Endothelial cell of umbilical vein (primary cell): ENCODE measurements around the gene IGF2BP1. TPM values are rescaled to one million over a fixed set of nuclear protein-coding genes. Genes with fewer than 3 reads are reported as not detected.

ENCODE experiments used
- BruUV-seq: library from RNA; stranded (reverse); fragments of 400-500 nt; replicated peaks from 2 replicates; lab custom pipeline; 2021; lab: Mats Ljungman, UMichigan
- CTCF ChIA-PET: fragments of 300-600, 350-600 bp; sonication (Branson Sonifier 250); formaldehyde crosslinking; loops from one replicate; lab custom pipeline; 2021; ENCODE audit warnings: antibody characterized with exemption, inconsistent platforms; lab: Charles Lee
- POLR2A ChIA-PET: fragments of 300-600, 350-600 bp; sonication (Branson Sonifier 250); formaldehyde crosslinking; loops from one replicate; lab custom pipeline; 2021; ENCODE audit warnings: antibody characterized with exemption, inconsistent platforms; lab: Charles Lee
- DNase-seq: peaks from one replicate; pipeline ENCODE4 v3.0.0-alpha.2; 2011; ENCODE audit warnings: low read depth, low spot score
- FAIRE-seq: peaks from 2 replicates; lab custom pipeline; 2011; peaks lifted over from hg19 to GRCh38; lab: Jason Lieb, UNC
- H2AFZ ChIP-seq: 2 replicates; pipeline ENCODE4 v1.6.0; 2012; ENCODE audit warnings: low read depth, low read length, control low read depth, inconsistent platforms
- H3K27ac ChIP-seq: 2 replicates; pipeline ENCODE4 v1.5.1; 2011; ENCODE audit warnings: low read depth, mild to moderate bottlenecking, control low read depth, low read length, moderate library complexity; ENCODE audit not compliant: insufficient read depth
- H3K27me3 ChIP-seq, 2 experiments: 2 replicates each; pipeline versions ENCODE4 v1.6.0 to v1.6.1; 2011; ENCODE audit warnings: low read length in 2 of 2, mixed read lengths in 1 of 2; ENCODE audit not compliant: control insufficient read depth in 2 of 2, insufficient read depth in 2 of 2
- H3K36me3 ChIP-seq, 2 experiments: 2 replicates in 1 of 2; 3 replicates in 1 of 2; pipeline ENCODE4 v1.5.1; 2011; ENCODE audit warnings: low read length in 2 of 2, mild to moderate bottlenecking in 1 of 2, moderate library complexity in 1 of 2; ENCODE audit not compliant: control insufficient read depth in 2 of 2, insufficient read depth in 2 of 2; ENCODE audit errors: extremely low read depth in 1 of 2
- H3K4me1 ChIP-seq: 3 replicates; pipeline ENCODE4 v1.5.1; 2011; ENCODE audit warnings: mild to moderate bottlenecking, low read length; ENCODE audit not compliant: control insufficient read depth, insufficient read depth; ENCODE audit errors: extremely low read depth
- H3K4me2 ChIP-seq: 2 replicates; pipeline ENCODE4 v1.6.1; 2011; ENCODE audit warnings: low read length, control low read depth, mixed read lengths; ENCODE audit not compliant: insufficient read depth
- H3K4me3 ChIP-seq, 3 experiments: fragments of 200-600 bp in 1 of 3; sonication (generic), shearing (Covaris generic) in 1 of 3; replicated peaks in 1 of 3; 2 replicates each; pipeline ENCODE4 v1.5.1; 2011 to 2016; ENCODE audit warnings: control low read depth in 3 of 3, low read length in 3 of 3, mild to moderate bottlenecking in 2 of 3, inconsistent platforms in 1 of 3, low read depth in 1 of 3, moderate library complexity in 1 of 3; ENCODE audit not compliant: insufficient read depth in 1 of 3
- H3K79me2 ChIP-seq: 2 replicates; pipeline ENCODE4 v1.6.0; 2012; ENCODE audit warnings: low read length, inconsistent platforms; ENCODE audit not compliant: control insufficient read depth, insufficient read depth
- H3K9ac ChIP-seq: replicated peaks from 2 replicates; pipeline ENCODE3; 2011; ENCODE audit warnings: low read length, control low read depth; ENCODE audit not compliant: insufficient read depth; ENCODE audit errors: extremely low read depth
- H3K9me1 ChIP-seq: replicated peaks from 3 replicates; pipeline ENCODE4 v1.6.0; 2011; ENCODE audit warnings: mild to moderate bottlenecking, low read length; ENCODE audit not compliant: control insufficient read depth, insufficient read depth; ENCODE audit errors: extremely low read depth
- H3K9me3 ChIP-seq: replicated peaks from 2 replicates; pipeline ENCODE4 v1.5.1; 2012; ENCODE audit warnings: low read length, inconsistent platforms; ENCODE audit not compliant: control insufficient read depth, insufficient read depth
- H4K20me1 ChIP-seq: replicated peaks from 2 replicates; pipeline ENCODE3; 2011; ENCODE audit warnings: mild to moderate bottlenecking, low read length; ENCODE audit not compliant: control insufficient read depth, insufficient read depth; ENCODE audit errors: extremely low read depth
- EZH2 ChIP-seq: IDR thresholded peaks from 2 replicates; pipeline ENCODE4 v1.6.1; 2012; ENCODE audit warnings: borderline replicate concordance, low read depth, mild to moderate bottlenecking, moderate library complexity, low read length, inconsistent platforms; ENCODE audit not compliant: severe bottlenecking
- FOS ChIP-seq: IDR thresholded peaks from 2 replicates; pipeline ENCODE4 v1.6.1; 2011; ENCODE audit warnings: mild to moderate bottlenecking, low read length, moderate library complexity, borderline replicate concordance; ENCODE audit not compliant: insufficient read depth
- MYC ChIP-seq: IDR thresholded peaks from one replicate; pipeline ENCODE4 v1.6.1; 2011; ENCODE audit warnings: mild to moderate bottlenecking, low read depth, low read length
- POLR2A ChIP-seq: IDR thresholded peaks from 2 replicates; pipeline ENCODE4 v1.6.1; 2012; ENCODE audit warnings: low read depth, mild to moderate bottlenecking, control low read depth, low read length
- POLR2AphosphoS5 ChIP-seq: IDR thresholded peaks from 2 replicates; pipeline ENCODE4 v1.6.1; 2012; ENCODE audit warnings: low read depth, mild to moderate bottlenecking, control low read depth, low read length, moderate library complexity; ENCODE audit not compliant: insufficient read depth
- dilution Hi-C: fragments of 300-500 bp; cut with MboI; formaldehyde crosslinking; loops from one replicate; pipeline ENCODE4 v1.15.0; 2019; ENCODE audit warnings: low sequenced_read_pairs; ENCODE audit not compliant: extremely low pct_ligation_motif_present
- intact Hi-C: fragments of 100-400 bp; cut with micrococcal nuclease; formaldehyde crosslinking; loops from one replicate; pipeline ENCODE4 v1.10.0; 2022
- polyA plus RNA-seq, 4 experiments: library from polyadenylated mRNA; depleted of rRNA in 3 of 4; stranded (reverse) in 3 of 4; unstranded in 1 of 4; fragments of >200 nt; gene quantifications; 2 replicates each; pipeline versions ENCODE4 v1.2.1 to v1.2.3, GENCODE V29; 2011 to 2012; ENCODE audit warnings: missing spikeins in 1 of 4
- total RNA-seq: library from RNA; stranded (reverse); gene quantifications from 2 replicates; pipeline ENCODE4 v1.2.3, GENCODE V29; 2021
- TF ChIP-seq, protein P1 (sequence below), 2 donors: IDR thresholded peaks; 1 replicate in 1 of 2; 2 replicates in 1 of 2; pipeline ENCODE4 v1.5.1; 2011; ENCODE audit warnings: low read length in 2 of 2, mild to moderate bottlenecking in 2 of 2, moderate library complexity in 2 of 2, control low read depth in 1 of 2, inconsistent platforms in 1 of 2, low read depth in 1 of 2; ENCODE audit not compliant: insufficient read depth in 1 of 2; ENCODE audit errors: extremely low read depth in 1 of 2

IGF2BP1 gene
- total and polyA plus RNA-seq, 2 donors (not counting 3 experiments of a cell fraction or from before 2014, with no cell fraction given) = 9.5 to 99.5 TPM

DNA sequence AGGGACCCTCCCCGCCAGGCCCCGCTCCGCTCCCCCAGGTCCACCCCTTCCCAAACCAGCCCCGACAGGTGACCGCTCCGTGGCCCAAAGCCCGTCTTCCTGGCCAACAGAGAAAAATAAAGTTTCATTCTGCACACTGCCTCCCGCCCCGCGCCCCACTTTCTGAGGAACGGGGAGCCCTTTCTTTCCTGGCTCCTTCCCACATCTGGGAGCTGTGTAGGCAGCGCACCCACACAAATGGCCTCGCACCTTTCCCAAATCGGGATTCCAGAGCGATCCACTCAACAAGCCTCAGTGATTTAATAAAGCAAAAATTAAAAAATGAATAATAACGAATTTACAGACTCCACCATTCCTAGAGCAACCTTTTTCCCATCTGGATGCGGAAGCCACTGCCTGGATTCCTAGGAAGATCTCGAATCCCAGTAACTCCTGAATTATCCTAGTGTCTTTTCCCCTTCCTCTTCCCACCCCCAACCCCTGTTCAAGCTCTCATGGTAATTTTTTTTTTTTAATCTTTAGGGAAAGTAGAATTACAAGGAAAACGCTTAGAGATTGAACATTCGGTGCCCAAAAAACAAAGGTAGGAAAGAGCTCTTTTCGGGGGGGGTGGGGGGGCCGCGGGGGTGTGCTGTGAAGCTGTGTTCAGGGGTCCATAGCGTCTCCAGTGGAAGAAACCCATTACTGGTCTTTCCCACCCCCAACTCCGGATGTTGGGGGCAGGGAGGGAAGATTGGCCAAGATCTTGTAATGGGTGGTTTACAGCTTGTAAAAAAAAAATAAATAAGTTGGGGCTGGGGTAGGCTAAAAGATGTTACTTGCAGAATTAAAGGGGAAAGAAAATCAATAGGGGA, 1.6 kb downstream of the IGF2BP1 start:
- FAIRE-seq = peak; percentile 26

More for the DNA sequence above, 1.6 kb downstream of the IGF2BP1 start:
- CTCF ChIA-PET = interaction anchor here (0.6 to 9.9 kb wide), 12 partner anchors 8 to 197 kb away, joined by 3 to 133 read pairs (median 6); no protein-coding TSS in a partner anchor
- no peaks in the 10 kb centered on the region for H3K9me3 ChIP-seq
- intact Hi-C loops = loop anchor here (1.0 to 2.0 kb wide), 2 partner anchors 14 to 33 kb away; no protein-coding TSS in a partner anchor
- DNase-seq = peak; percentile 57
- H2AFZ ChIP-seq = peak overlapping the region; percentile 24
- peaks cover 65% of the 10 kb centered on the region for H3K79me2 ChIP-seq
- BruUV-seq = no TSS peak
- no peaks in the 10 kb centered on the region for H3K9me1 ChIP-seq
- POLR2A ChIA-PET = interaction anchor here (0.7 to 1.1 kb wide), 5 partner anchors 13 to 69 kb away, joined by 3 to 6 read pairs (median 5); partner anchors contain the start of gene SNF8
- peaks cover 44% of the 10 kb centered on the region for H3K4me1 ChIP-seq
- H4K20me1 ChIP-seq = no peaks in the 10 kb centered on the region
- H3K27ac ChIP-seq = peak overlapping the region; percentile 80
- H3K36me3 ChIP-seq = no peaks in the 10 kb centered on the region
- TF ChIP-seq POLR2AphosphoS5 (peak; percentile 30), MYC (no peak), EZH2 (no peak), POLR2A (no peak), FOS (no peak)
- TF ChIP-seq, protein P1, sequence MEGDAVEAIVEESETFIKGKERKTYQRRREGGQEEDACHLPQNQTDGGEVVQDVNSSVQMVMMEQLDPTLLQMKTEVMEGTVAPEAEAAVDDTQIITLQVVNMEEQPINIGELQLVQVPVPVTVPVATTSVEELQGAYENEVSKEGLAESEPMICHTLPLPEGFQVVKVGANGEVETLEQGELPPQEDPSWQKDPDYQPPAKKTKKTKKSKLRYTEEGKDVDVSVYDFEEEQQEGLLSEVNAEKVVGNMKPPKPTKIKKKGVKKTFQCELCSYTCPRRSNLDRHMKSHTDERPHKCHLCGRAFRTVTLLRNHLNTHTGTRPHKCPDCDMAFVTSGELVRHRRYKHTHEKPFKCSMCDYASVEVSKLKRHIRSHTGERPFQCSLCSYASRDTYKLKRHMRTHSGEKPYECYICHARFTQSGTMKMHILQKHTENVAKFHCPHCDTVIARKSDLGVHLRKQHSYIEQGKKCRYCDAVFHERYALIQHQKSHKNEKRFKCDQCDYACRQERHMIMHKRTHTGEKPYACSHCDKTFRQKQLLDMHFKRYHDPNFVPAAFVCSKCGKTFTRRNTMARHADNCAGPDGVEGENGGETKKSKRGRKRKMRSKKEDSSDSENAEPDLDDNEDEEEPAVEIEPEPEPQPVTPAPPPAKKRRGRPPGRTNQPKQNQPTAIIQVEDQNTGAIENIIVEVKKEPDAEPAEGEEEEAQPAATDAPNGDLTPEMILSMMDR (IDR thresholded peaks at IDR 0.05; ENCODE audit: extremely low read depth in 1 of 2, insufficient read depth in 1 of 2, low read depth in 1 of 2, low read length in 2 of 2) = peak in 1 of 2 donors; percentile 25
- dilution Hi-C loops = no loop called here
- peak overlapping the region; percentile 99 for H3K4me2 ChIP-seq
- peak overlapping the region; percentile 80 to 85 (median 82) for H3K4me3 ChIP-seq
- H3K9ac ChIP-seq = peak overlapping the region; percentile 92
- H3K27me3 ChIP-seq = peaks cover 14 to 19% of the 10 kb centered on the region in 2 experiments
